H1 (cell line): ENCODE measurements around the gene SHMT1. TPM values are rescaled to one million over a fixed set of nuclear protein-coding genes. Genes with fewer than 3 reads are reported as not detected.

Source experiments
- ATF2 ChIP-seq: IDR thresholded peaks from 2 replicates; pipeline ENCODE4 v1.6.1; 2012; ENCODE audit warnings: low read length, inconsistent platforms
- polyA plus RNA-seq, 7 experiments: library from polyadenylated mRNA; depleted of rRNA in 3 of 7; stranded (reverse) in 5 of 7; unstranded in 2 of 7; fragments of >200 nt in 5 of 7; fragments of 200-250 nt in 2 of 7; gene quantifications; 1 replicate in 5 of 7; 2 replicates in 1 of 7; 4 replicates in 1 of 7; pipeline versions ENCODE4 v1.2.1 to v1.2.3, GENCODE V29; 2011 to 2013; ENCODE audit warnings: missing spikeins in 2 of 7, mixed read lengths in 2 of 7
- total RNA-seq: library from RNA; stranded (reverse); fragmentation: NEBNext Ultra II Directional; extraction: Animal tissue kit (Norgen Biotek cat#: 25700); gene quantifications from 2 replicates; pipeline ENCODE4 v1.2.1, GENCODE V29; 2021
- TF ChIP-seq, protein P1 (sequence below), 3 experiments: IDR thresholded peaks; 1 replicate in 2 of 3; 2 replicates in 1 of 3; pipeline versions ENCODE4 v1.5.1 to v1.6.1; 2011; ENCODE audit warnings: low read length in 3 of 3, mild to moderate bottlenecking in 3 of 3, inconsistent platforms in 2 of 3, low read depth in 1 of 3, moderate library complexity in 1 of 3; ENCODE audit not compliant: insufficient read depth in 1 of 3; ENCODE audit errors: control extremely low read depth in 1 of 3

SHMT1 gene
- total and polyA plus RNA-seq, 2 of the 8 experiments (the other 6 are each of a cell fraction or from before 2014, with no cell fraction given): 30.7 to 39.3 TPM

- TF ChIP-seq, protein P1, sequence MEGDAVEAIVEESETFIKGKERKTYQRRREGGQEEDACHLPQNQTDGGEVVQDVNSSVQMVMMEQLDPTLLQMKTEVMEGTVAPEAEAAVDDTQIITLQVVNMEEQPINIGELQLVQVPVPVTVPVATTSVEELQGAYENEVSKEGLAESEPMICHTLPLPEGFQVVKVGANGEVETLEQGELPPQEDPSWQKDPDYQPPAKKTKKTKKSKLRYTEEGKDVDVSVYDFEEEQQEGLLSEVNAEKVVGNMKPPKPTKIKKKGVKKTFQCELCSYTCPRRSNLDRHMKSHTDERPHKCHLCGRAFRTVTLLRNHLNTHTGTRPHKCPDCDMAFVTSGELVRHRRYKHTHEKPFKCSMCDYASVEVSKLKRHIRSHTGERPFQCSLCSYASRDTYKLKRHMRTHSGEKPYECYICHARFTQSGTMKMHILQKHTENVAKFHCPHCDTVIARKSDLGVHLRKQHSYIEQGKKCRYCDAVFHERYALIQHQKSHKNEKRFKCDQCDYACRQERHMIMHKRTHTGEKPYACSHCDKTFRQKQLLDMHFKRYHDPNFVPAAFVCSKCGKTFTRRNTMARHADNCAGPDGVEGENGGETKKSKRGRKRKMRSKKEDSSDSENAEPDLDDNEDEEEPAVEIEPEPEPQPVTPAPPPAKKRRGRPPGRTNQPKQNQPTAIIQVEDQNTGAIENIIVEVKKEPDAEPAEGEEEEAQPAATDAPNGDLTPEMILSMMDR (IDR thresholded peaks at IDR 0.05; ENCODE audit: control extremely low read depth in 1 of 3, insufficient read depth in 1 of 3, low read depth in 1 of 3, low read length in 3 of 3): no peak
- TF ChIP-seq ATF2: no peak
- TF ChIP-seq, all 59 proteins: peak for 0
Measured at GRCh38 chr17:18280249-18280648, 83.1 kb downstream of the SHMT1 start (continued).
